GM19025 (cell line): ENCODE results near the gene PRSS16.
A peak's percentile ranks its signal among the peaks of the same experiment; 100 is the strongest.
"Not testable (repeated sequence)": the region's sequence is repeated elsewhere in the genome, so short reads cannot be mapped to it uniquely, and the experiment has no call there.

Experiments used
- ATAC-seq: cut with Tn5 transposase; IDR thresholded peaks from one replicate; pipeline ENCODE4 v1.9.1; 2021; ENCODE audit warnings: mild to moderate bottlenecking, low read depth, moderate library complexity; ENCODE audit not compliant: unreplicated experiment

Gene PRSS16

DNA sequence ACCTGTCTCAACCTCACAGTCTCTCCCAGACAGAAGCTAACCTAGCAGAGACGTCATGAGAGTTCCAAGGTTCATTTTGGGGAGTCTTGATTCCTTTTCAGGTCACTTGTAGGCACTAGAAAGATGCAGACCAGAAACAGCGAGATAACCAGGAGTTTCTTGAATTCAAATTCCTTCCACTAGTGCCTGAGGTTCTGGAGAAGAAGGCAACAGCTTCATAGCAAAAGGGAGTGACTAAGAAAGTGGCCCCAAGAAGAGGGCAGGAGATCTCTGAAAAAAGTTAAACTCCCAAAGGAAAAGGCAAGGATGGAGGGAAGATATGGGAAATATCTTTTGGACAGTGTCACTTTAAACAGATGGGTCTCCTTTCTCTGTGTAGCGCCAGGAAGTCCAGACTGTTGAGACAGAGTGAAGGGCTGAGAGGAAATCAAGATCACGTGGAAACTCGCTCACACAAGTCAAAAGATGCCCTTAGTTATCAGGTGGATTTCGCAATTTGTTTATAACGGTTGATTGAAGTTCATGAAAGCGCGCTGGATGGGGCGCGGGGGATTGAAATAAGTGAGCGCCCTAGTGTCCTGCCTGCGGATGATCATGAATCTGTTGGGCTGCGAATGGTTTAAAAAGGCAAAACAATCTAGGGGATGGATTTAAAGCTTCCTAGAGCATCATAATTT, 4.8 kb upstream of the PRSS16 start:
- no peak for ATAC-seq

DNA sequence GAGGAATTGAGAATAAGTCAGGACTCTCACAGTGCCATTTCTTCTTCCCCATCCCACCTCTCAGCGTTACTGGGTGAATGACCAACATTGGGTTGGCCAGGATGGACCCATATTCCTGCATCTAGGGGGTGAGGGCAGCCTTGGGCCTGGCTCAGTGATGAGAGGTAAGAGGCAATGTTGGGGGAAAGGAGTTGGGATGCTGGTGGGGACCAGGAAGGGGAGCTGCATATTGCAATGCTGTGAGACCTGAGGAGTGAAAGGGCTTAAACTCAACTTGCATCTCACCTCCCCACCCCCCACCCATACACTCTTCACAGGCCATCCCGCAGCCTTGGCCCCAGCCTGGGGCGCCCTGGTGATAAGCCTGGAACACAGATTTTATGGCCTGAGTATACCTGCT, 1.3 kb downstream of the PRSS16 start:
- no peak for ATAC-seq

DNA sequence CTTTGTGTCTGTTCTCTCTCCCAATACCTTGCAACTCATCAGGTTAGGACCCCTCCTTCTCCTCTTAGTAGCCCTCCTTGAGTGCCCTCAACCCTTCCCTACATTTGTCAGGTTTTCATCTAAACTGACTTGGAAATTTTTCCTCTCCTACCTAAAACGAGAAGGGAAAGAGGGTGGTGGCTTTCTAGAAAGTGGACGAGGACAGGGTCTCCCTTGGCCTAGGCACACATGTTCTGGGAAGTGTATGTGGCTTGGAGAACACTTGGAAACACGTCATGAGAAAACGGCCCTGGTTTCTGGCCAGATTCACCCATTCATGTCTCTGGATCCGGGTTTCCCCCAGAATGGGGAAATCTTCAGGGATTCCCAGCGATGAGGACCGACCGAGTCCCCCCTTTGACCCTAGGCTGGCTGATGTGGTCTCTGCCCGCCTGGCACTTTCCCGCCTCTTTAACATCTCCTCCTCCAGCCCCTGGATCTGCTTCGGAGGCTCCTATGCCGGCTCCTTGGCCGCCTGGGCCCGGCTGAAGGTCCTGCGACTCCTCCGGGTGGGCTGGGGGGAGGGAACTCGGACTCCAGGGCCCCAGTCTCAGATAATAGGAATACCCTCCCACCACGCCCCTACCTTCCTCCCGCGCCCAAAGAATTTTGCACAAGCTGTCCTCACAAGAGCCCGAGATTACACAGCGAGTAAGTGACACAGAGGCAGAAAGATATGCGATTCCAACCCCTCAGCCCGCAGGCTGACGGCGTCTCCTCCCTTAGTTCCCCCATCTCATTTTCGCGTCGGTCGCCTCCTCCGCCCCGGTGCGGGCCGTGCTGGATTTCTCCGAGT, 3.0 kb downstream of the PRSS16 start:
- ATAC-seq = no peak

DNA sequence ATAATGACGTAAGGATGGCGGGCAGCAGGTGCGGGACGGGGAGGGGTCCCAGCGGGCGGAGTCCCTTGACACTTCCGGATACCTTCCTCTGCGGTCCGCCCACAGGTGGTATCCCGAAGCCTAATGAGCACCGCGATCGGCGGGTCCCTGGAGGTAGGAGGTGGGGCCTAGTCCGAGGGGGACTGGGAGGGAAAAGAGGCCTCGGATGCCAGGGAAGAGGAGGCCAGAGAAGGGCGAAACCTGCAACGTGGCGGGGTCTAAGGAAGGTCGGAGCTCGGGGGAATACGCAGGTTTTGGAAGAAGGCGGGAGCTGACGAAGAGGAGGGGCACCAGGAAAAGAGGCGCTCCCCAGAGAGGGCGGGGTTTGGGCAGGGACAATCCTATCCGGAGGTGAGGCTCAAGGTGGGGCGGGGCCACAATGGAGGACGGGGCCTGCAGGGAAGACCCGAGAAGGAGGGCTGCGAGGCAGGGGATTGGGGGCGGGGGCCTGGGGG, 3.7 kb downstream of the PRSS16 start:
- peak; percentile 54 for ATAC-seq

DNA sequence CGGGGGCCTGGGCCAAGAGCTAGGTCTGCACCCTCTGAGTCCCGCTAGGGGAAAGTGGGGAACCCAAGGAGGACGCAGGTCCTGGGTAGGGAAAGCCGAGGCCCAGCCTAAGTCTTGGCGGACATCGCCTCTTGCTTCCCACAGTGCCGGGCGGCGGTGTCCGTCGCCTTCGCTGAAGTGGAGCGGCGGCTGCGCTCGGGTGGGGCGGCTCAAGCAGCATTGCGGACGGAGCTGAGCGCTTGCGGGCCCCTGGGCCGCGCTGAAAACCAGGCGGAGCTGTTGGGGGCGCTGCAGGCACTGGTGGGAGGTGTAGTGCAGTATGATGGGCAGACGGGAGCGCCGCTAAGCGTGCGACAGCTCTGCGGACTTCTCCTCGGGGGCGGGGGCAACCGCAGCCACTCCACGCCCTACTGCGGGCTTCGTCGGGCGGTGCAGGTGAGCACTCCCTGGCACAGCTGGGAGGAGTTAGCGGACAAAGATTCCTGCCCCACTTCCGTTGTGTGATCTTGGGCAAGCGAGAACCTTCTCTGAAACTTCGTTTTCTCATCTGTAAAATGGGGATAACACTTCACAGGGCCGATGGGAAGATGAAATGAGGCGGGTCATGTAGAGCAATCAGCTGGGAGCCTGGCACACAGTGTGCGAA, 4.2 kb downstream of the PRSS16 start:
- peak; percentile 78 for ATAC-seq

DNA sequence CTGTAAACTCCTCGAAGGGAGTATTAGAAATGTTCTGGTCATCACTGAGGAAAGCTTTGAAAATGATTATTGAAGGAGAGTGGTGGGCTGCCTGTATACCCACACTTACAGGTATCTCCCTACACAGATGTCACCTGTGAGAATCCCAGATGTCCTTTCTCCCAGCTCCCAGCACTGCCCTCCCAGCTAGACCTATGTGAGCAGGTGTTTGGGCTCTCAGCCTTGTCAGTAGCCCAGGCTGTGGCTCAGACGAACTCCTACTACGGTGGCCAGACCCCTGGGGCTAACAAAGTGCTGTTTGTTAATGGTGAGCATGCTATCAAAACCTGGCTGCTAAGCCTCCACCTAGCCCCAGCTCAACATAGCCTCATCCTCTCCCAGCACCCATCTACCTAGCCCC, 7.1 kb downstream of the PRSS16 start:
- ATAC-seq = no peak

DNA sequence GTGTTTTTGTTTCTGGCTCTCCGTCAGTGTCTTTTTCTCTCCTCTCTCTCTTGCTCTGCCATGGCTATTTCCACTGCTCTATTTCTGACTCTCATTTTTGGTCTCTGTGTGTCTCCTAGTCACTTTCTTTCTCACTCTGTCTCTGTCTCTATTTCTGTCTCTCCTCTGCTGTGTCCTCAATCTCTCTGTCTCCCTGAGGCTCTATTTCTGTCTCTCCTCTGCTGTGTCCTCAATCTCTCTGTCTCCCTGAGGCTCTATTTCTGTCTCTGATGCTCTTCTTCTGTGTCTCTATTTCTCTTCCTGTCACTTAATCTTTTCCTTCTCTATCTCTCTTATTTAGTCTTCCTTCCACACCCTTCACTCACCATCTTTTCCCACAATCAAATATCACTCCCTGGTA, 8.4 kb downstream of the PRSS16 start:
- ATAC-seq = no peak

DNA sequence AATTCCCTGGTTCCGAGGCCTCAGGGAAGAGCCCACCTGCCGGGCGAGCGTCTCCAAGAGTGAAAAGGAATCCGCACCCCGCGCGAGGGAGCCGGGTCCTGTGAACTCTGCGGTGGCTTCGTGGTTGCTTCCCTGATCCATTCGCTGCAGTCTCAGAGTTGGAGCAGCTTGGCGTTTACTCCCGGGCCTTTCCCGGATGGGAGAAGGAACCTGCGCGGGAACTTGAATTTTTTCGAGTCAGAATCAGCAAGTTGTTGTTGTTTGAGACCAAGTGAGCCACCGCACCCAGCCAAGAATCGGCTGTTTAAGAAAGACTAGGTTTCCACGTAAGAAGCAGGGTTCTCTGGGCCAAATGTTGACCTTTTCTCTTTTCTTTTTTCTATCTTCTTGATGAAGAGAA, 12.9 kb downstream of the PRSS16 start:
- ATAC-seq = no peak

DNA sequence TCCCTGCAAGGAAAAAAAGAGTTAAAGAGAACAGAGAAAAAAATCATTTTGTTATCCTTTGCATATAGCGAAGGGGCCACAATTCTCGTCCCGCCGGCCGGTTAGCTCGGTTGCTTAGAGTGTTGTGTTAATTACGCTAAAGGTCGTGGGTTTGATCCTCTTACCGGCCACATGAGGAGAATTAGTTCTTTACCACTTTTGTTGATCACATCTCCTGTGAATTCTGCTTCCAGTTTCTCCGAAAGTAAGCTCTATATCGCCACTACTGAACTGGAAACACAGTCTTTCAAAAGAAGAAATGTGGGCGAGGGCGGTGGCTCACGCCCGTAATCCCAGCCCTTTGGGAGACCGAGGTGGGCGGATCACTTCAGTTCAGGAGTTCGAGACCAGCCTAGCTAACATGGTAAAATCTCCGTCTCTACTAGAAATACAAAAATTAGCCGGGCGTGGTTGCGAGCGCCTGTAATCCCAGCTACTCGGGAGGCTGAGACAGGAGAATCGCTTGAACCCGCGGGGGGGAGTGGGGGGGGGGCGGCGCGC, 13.4 kb downstream of the PRSS16 start:
- ATAC-seq = no peak

DNA sequence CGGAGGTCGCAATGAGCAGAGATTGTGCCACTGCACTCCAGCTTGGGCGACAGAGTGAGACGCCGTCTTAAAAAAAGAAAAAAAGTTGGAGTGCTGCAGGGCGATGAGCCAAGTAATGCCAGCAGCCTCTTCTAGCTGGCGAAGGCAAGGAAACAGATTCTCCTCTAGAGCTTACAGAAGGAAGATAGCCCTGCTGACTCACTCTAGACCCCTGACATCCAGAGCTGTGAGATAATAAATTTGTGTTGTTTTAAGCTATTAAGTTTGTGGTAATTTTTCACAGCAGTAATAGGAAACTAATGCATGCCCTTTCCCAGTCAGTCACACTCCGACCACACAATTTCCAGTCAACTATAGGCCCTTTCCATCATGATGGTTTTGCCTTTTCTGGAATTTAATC, 16.4 kb downstream of the PRSS16 start:
- ATAC-seq = no peak

DNA sequence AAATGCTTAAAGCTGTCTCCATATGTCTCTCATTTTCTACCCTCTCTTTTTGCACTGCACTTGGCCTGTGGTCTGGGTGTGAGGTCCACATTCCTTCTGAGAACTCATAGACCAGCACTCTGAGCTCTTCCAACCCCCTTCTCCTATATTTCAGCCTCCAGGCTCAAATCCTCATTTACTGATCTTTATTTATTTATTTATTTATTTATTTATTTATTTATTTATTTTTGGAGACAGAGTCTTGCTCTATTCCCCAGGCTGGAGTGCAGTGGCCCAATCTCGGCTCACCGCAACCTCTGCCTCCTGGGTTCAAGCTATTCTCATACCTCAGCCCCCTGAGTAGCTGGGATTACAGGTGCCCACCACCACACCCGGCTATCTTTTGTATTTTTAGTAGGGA, 19.5 kb downstream of the PRSS16 start:
- not testable (repeated sequence) for ATAC-seq

DNA sequence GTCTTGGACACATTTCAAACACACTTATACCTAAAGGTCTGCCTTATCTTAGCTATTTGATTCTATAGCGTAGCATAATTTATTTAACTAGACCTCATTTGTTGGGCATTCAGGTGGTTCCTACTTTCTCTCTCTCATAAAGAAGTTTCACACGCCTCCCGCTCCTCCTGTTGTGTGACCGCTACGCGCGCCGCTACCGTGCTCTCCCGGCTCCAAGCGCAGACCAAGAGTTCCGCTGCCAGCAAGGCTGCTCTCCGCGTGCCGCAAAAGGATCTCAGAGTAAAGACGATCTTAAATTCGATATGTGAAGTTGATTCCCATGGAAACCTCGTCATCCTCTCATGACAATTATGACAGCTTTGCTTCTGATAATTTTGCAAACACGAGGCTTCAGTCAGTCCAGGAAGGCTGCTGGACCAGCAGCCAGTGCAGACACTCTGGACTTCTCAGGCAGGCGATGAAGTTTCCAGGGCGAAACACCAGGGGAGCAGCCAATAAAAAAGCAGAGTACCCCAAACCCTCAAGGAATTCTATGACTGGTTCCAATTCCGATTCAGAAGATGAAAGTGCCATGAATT, 20.4 kb downstream of the PRSS16 start:
- ATAC-seq = no peak

DNA sequence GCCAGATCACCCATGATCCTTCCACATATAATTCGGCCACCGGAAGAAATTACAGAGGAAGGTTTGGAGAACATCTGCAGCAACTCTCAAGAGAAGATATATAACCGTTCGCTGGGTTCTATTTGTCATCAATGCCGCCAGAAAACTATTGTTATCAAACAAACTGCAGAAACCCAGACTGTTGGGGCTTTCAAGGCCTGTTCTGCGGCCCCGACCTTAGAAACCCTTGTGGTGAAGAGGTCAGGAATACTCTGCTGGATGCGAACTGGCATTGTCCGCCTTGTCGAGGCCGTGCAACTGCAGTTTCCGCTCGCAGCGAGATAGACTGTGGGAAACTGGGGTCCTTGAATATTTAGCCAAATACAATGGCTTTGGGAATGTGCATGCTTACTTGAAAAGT, 21.3 kb downstream of the PRSS16 start:
- no peak for ATAC-seq

DNA sequence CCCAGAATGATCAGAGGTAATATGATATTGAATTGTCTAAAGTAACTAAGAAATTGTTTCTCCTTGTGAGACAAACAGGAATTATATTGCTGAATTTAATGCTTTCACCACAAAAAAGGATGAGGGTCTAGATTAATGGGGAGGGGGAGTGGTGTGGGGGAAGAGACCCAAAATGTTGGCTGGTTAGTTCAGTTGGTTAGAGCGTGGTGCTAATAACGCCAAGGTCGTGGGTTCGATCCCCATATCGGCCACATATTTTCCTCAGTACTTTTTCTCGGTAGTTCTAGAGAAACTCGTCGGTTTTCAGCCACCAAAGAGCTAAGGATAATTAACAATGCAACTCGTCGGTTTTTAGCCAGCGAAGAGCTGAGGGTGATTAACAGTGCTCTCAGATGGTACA, 26.3 kb downstream of the PRSS16 start:
- no peak for ATAC-seq

DNA sequence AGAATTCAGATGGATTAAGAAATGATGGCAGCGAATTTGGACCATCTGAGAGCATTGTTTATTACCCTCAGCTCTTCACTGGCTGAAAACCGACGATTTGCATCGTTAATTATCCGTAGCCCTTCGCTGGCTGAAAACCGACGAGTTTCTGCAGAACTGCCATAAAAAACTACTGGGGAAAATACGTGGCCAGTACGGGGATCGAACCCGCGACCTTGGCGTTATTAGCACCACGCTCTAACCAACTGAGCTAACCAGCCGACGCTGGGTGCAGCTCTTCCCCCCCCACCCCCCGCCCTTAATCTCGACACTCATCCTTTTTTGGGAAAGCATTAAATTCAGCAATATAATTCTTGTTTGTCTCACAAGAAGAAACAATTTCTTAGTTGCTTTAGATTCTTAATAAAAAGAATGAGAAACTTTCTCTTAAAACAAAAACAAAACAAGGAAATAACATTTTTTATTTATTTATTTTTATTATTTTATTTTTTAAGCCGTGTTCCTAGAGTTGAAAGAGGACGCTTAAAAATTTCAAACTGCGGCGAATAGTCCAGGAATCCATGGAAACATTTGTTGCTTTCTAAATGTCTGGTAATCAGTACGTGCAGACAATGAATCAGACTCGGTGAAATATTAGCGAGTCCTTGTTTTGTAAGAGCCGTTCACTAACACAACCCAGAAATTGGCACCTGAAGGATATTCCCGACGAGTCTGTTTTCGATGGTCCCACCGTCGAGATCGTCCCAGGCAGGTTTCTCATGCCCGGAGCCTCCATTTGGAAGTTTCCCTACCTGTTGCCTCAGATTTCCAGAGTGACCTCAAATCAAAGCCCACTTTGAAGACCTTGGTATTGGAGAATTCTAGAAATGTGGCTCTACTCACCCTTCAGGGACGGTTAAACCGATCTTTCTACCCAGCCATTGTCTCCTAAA, 27.8 kb downstream of the PRSS16 start:
- no peak for ATAC-seq

DNA sequence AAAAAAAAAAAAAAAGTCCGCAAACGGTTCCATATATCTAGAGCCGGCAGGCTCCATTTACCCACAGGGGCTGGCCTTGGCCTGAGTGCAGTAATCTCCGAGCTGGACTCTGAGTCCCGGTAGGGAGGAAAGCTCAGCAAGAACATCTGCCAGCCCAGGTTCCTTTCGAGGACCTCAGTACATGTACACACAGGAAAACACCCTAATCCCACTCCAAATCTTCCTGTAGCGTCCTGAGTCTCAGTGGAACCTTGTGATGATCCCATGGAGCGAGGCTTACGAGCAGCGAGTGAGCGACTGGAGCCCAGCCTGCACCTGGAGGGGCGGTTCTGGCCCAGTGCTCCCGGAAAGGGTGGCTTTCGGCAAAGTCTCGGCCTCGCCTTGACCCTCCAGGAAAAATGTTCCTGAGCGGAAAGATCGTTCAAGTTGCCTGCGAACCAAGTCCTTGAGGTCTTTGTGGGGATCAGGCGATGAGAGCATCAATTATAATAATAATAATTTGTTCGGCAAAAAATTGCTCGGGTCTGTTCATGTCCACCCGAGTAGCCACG, 32.1 kb downstream of the PRSS16 start:
- ATAC-seq = no peak

DNA sequence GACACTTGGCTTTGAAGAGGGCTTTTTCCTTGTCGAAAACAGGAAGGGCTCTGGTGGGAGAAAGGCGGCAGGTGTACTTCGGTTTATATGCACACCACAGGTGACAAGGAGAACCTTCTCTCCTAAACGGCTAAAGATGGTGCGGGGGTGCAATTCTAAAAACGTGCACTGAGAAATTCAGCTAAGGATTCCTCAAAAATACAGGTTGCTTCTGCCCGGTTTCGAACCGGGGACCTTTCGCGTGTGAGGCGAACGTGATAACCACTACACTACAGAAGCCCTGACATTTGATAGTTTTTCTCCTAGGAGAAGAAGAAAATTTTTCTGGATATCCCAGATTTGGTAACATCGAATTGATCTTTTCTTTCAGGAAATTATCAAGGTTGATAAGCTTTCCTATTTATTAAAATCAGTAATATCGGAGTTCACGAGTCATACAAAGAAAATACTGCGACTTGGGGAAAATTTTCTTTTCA, 32.6 kb downstream of the PRSS16 start:
- no peak for ATAC-seq

DNA sequence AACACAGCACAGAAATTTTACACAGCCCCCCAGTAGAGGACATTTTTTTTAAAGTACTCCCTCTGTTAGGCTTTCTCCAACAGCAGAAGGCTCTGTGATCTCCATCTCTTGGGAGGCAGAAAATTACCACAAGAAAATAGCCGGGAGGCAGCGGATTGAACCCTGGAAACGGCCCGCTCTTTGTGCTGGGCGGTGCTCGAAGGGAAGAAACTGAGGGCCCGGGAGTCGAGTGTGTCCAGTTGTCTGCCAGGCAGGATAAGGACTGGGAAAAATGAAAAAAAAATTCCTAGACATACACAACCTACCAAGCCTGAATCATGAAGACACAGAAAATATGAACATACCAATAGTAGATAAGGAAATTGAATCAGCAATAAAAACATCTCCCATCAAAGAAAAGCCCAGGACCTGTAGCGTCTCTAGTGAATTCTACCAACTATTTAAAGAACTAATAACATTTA, 33.1 kb downstream of the PRSS16 start:
- no peak for ATAC-seq

DNA sequence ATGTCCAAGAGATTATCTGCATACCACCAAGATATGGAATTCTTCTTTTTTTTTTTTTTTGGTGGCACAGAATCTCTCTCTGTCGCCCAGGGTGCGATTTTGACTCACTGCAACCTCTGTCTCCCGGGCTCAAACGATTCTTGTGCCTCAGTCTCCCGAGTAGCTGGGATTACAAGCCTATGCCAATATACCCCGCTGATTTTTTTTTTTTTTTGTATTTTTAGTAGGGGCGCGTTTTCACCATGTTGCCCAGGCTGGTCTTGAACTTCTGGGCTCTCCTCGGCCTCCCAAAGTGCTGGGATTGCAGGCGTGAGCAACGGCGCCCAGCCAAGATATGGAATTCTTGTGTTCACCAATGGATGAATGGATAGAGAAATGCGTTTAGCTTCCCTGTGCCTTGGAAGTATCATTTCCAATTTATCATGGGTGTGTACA, 33.6 kb downstream of the PRSS16 start:
- ATAC-seq = no peak
